ENCODE measurements around the gene TBL3. TPM values are rescaled to one million over a fixed set of nuclear protein-coding genes. Genes with fewer than 3 reads are reported as not detected.

Gene TBL3
- total RNA-seq, 4 donors from 2014 or later: 49.2 to 73.5 (median 57.2) TPM

DNA sequence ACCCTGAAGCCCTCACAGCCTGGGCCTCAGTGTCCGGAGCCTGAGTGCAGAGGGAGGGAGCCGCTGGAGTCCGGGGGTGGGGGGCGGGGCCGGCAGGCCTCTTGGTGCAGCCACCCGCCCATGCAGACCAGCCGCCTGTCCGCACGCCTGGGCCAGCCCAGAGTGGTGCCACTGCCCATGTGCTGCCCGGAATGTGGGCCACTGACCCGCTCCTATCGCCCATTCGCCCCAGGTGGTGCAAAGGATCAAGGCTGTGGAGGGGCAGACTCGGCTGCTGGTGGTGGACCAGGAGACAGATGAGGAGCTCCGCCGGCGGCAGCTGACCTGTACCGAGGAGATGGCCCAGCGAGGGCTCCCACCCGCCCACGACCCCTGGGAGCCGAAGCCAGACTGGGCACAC is 57.5 kb downstream of the TBL3 start:
- H3K27me3 ChIP-seq: no peaks in the 10 kb centered on the region
- H3K4me3 ChIP-seq: peak overlapping the region; percentile 75
- H3K4me1 ChIP-seq: peaks cover 43% of the 10 kb centered on the region
- no peak overlapping the region for H3K27ac ChIP-seq
- 82% methylated on average over 2 of the region's 22 CpGs for WGBS
- TF ChIP-seq POLR2A (IDR thresholded peaks at IDR 0.05) (no peak), EP300 (IDR thresholded peaks at IDR 0.05) (no peak), POLR2AphosphoS5 (IDR thresholded peaks at IDR 0.05) (no peak)
- TF ChIP-seq, protein P1, sequence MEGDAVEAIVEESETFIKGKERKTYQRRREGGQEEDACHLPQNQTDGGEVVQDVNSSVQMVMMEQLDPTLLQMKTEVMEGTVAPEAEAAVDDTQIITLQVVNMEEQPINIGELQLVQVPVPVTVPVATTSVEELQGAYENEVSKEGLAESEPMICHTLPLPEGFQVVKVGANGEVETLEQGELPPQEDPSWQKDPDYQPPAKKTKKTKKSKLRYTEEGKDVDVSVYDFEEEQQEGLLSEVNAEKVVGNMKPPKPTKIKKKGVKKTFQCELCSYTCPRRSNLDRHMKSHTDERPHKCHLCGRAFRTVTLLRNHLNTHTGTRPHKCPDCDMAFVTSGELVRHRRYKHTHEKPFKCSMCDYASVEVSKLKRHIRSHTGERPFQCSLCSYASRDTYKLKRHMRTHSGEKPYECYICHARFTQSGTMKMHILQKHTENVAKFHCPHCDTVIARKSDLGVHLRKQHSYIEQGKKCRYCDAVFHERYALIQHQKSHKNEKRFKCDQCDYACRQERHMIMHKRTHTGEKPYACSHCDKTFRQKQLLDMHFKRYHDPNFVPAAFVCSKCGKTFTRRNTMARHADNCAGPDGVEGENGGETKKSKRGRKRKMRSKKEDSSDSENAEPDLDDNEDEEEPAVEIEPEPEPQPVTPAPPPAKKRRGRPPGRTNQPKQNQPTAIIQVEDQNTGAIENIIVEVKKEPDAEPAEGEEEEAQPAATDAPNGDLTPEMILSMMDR (IDR thresholded peaks at IDR 0.05): no peak
- peak in 1 of 2 donors; percentile 68 for DNase-seq (ENCODE audit: low spot score in 2 of 2)
- no peaks in the 10 kb centered on the region for H3K9me3 ChIP-seq
- H3K36me3 ChIP-seq: no peaks in the 10 kb centered on the region

DNA sequence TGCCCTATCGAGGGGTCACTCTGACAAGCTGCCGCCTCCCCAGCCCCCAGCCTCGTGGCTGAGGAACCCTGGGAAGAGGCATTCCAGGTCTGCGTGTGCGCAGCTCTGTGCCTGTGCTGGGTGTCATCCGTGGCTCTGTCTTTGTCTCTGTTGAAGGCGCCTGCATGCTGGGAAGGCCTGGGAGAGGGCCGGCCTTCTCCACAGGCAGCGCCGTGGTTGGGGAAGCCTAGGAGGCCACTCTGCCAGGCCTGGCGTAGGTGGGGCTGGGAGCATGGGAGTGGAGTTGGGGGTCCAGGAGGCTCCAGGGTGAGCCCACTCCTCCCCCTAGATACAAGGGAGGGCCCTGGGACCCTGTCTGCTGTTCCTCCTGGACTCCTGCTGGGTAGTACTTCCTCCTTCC is 58.2 kb downstream of the TBL3 start:
- WGBS: 85% methylated on average over 9 of the region's 11 CpGs
- no peak overlapping the region for H3K27ac ChIP-seq
- H3K27me3 ChIP-seq: no peaks in the 10 kb centered on the region
- no peaks in the 10 kb centered on the region for H3K9me3 ChIP-seq
- DNase-seq (ENCODE audit: low spot score in 2 of 2): no peak
- TF ChIP-seq POLR2AphosphoS5 (IDR thresholded peaks at IDR 0.05) (no peak), EP300 (IDR thresholded peaks at IDR 0.05) (no peak), POLR2A (IDR thresholded peaks at IDR 0.05) (no peak)
- TF ChIP-seq, protein P1 (IDR thresholded peaks at IDR 0.05): no peak
- H3K36me3 ChIP-seq: no peaks in the 10 kb centered on the region
- H3K4me3 ChIP-seq: peak overlapping the region; percentile 75
- peaks cover 48% of the 10 kb centered on the region for H3K4me1 ChIP-seq

DNA sequence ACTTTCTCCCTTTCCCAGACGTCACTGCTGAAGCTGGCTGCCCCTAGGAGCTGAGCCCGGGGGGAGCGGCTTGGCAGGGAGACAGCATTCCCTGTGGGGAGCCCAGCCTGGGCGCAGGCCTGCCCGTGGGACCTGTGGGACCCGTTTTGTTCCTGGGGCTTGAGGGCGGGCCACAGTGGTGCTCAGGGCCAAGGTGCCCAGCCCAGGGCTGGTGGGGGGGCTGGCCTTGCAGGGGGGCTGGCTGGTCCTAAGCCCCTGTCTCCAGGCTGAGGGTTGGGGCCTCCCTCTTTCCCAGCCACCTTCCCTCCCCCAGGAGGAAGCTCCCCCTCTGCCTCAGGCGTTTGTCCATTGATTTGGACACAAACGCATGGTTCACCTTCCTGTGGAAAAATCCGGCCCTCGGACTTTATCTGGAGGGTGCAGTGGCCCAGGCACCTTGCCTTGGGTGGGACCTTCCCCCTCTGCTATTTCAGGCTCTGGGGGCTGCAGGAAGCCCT is 59.3 kb downstream of the TBL3 start:
- Histone ChIP-seq H3K27me3 (no peaks in the 10 kb centered on the region), H3K9me3 (no peaks in the 10 kb centered on the region), H3K4me1 (peaks cover 56% of the 10 kb centered on the region), H3K4me3 (no peak overlapping the region), H3K36me3 (no peaks in the 10 kb centered on the region), H3K27ac (peak overlapping the region; percentile 1)
- TF ChIP-seq, protein P1 (IDR thresholded peaks at IDR 0.05): no peak
- no peak for TF ChIP-seq POLR2AphosphoS5 (IDR thresholded peaks at IDR 0.05)
- no peak for TF ChIP-seq EP300 (IDR thresholded peaks at IDR 0.05)
- no peak for TF ChIP-seq POLR2A (IDR thresholded peaks at IDR 0.05)
- WGBS: 46% methylated on average over 3 of the region's 11 CpGs
- no peak for DNase-seq (ENCODE audit: low spot score in 2 of 2)

Other genes starting within 250 kb of the TBL3 start
- gene NME3, start 200.5 kb upstream of the TBL3 start, total RNA-seq: 100 to 1,000 TPM in 3 of 4 donors, 10 to 100 TPM in 1; 76.9 to 115 (median 103) TPM
- 10 to 100 TPM in 2 of 4 donors, 1 to 10 TPM in 2; 9.8 to 26.3 (median 15.1) TPM for gene EME2, start 199.2 kb upstream of the TBL3 start, total RNA-seq
- gene MRPS34, start 198.9 kb upstream of the TBL3 start, total RNA-seq: 10 to 100 TPM; 46.8 to 74.3 (median 64.9) TPM
- 100 to 1,000 TPM; 124 to 205 (median 156) TPM for gene SPSB3, start 189.5 kb upstream of the TBL3 start, total RNA-seq
- 100 to 1,000 TPM in 1 of 4 donors, 10 to 100 TPM in 3; 55.4 to 115 (median 90.8) TPM for gene NUBP2, start 189.1 kb upstream of the TBL3 start, total RNA-seq
- gene IGFALS, start 178.3 kb upstream of the TBL3 start, total RNA-seq: 1 to 10 TPM in 2 of 4 donors, under 1 TPM in 2; 0.42 to 2.4 (median 1.1) TPM
- 10 to 100 TPM; 49.8 to 66.6 (median 51.9) TPM for gene HAGH, start 145.2 kb upstream of the TBL3 start, total RNA-seq
- 10 to 100 TPM; 47.4 to 84.7 (median 49.1) TPM for gene FAHD1, start 144.8 kb upstream of the TBL3 start, total RNA-seq
- under 1 TPM in 2 of 4 donors, not detected in 2; 0.29 to 0.68 TPM for gene MEIOB, start 99.9 kb upstream of the TBL3 start, total RNA-seq
- 10 to 100 TPM; 28.5 to 76.7 (median 58.5) TPM for gene HS3ST6, start 53.6 kb upstream of the TBL3 start, total RNA-seq
- 10 to 100 TPM; 14.9 to 28.6 (median 23.5) TPM for gene MSRB1, start 28.9 kb upstream of the TBL3 start, total RNA-seq
- under 1 TPM in 3 of 4 donors, not detected in 1; 0.29 to 0.60 (median 0.42) TPM for gene RPL3L, start 17.4 kb upstream of the TBL3 start, total RNA-seq
- gene NDUFB10, start 12.5 kb upstream of the TBL3 start, total RNA-seq: 100 to 1,000 TPM; 157 to 196 (median 174) TPM
- gene RPS2, start 7.2 kb upstream of the TBL3 start, total RNA-seq: 1,000 to 10,000 TPM; 3,268 to 4,213 (median 3,625) TPM
- not detected for gene RNF151, start 5.2 kb upstream of the TBL3 start, total RNA-seq
- gene NOXO1, start 9.4 kb downstream of the TBL3 start, total RNA-seq: 1 to 10 TPM in 3 of 4 donors, not detected in 1; 1.1 to 3.1 (median 2.0) TPM
- gene GFER, start 12.1 kb downstream of the TBL3 start, total RNA-seq: 10 to 100 TPM in 1 of 4 donors, 1 to 10 TPM in 3; 7.0 to 11.2 (median 9.5) TPM
- 1 to 10 TPM in 1 of 4 donors, under 1 TPM in 2, not detected in 1; 0.42 to 1.7 (median 0.60) TPM for gene SYNGR3, start 17.9 kb downstream of the TBL3 start, total RNA-seq
- gene ZNF598, start 37.8 kb downstream of the TBL3 start, total RNA-seq: 100 to 1,000 TPM in 1 of 4 donors, 10 to 100 TPM in 3; 69.4 to 103 (median 84.0) TPM
- gene NPW, start 47.7 kb downstream of the TBL3 start, total RNA-seq: 1 to 10 TPM in 2 of 4 donors, under 1 TPM in 1, not detected in 1; 0.65 to 5.6 (median 3.0) TPM
- 10 to 100 TPM; 13.8 to 36.5 (median 21.8) TPM for gene NHERF2, start 54.8 kb downstream of the TBL3 start, total RNA-seq
- 10 to 100 TPM; 15.9 to 40.5 (median 20.9) TPM for gene NTHL1, start 75.8 kb downstream of the TBL3 start, total RNA-seq
- 100 to 1,000 TPM; 103 to 193 (median 143) TPM for gene TSC2, start 75.9 kb downstream of the TBL3 start, total RNA-seq
- 100 to 1,000 TPM; 209 to 446 (median 293) TPM for gene PKD1, start 163.8 kb downstream of the TBL3 start, total RNA-seq
- gene RAB26, start 176.6 kb downstream of the TBL3 start, total RNA-seq: 1 to 10 TPM in 3 of 4 donors, under 1 TPM in 1; 0.64 to 3.0 (median 1.4) TPM
- gene TRAF7, start 183.7 kb downstream of the TBL3 start, total RNA-seq: 10 to 100 TPM; 53.4 to 74.7 (median 66.5) TPM
- gene CASKIN1, start 224.6 kb downstream of the TBL3 start, total RNA-seq: 1 to 10 TPM in 1 of 4 donors, under 1 TPM in 3; 0.49 to 1.5 (median 0.78) TPM
- 10 to 100 TPM; 52.3 to 69.5 (median 55.1) TPM for gene MLST8, start 233.4 kb downstream of the TBL3 start, total RNA-seq
- 1 to 10 TPM; 2.2 to 10.0 (median 3.2) TPM for gene BRICD5, start 238.8 kb downstream of the TBL3 start, total RNA-seq
- gene PGP, start 242.8 kb downstream of the TBL3 start, total RNA-seq: 1 to 10 TPM; 6.8 to 9.5 (median 7.6) TPM

Data from suprapubic skin (tissue), 4 donors.